Neural cell (in vitro differentiated cells): Measurements from ENCODE around the gene FZD10. TPM values are rescaled to one million over a fixed set of nuclear protein-coding genes. Genes with fewer than 3 reads are reported as not detected.

Experiments used
- H2AFZ ChIP-seq: fragments of 200-600, 300-800 bp; sonication (generic), shearing (Covaris generic); 2 replicates; pipeline ENCODE4 v1.6.0; 2014; ENCODE audit warnings: low read depth, mild to moderate bottlenecking, antibody characterized with exemption, low read length, moderate library complexity
- H3F3A ChIP-seq: fragments of 200-600 bp; shearing (Covaris generic); 2 replicates; pipeline ENCODE4 v1.6.1; 2016; ENCODE audit warnings: mild to moderate bottlenecking, moderate library complexity, mixed read lengths, antibody characterized with exemption, low read length; ENCODE audit not compliant: insufficient read depth, poor library complexity, severe bottlenecking
- H3K27ac ChIP-seq: fragments of 200-600, 300-800 bp; sonication (generic), shearing (Covaris generic); 2 replicates; pipeline ENCODE4 v1.5.1; 2014; ENCODE audit warnings: mild to moderate bottlenecking, low read length, moderate library complexity
- H3K27me3 ChIP-seq: fragments of 300-800, 200-600 bp; sonication (generic), shearing (Covaris generic); 2 replicates; pipeline ENCODE4 v1.6.0; 2014; ENCODE audit warnings: mild to moderate bottlenecking, low read depth, low read length, moderate library complexity; ENCODE audit not compliant: insufficient read depth
- H3K36me3 ChIP-seq: fragments of 300-800, 200-600 bp; sonication (generic), shearing (Covaris generic); 2 replicates; pipeline ENCODE4 v1.5.1; 2014; ENCODE audit warnings: mild to moderate bottlenecking, antibody characterized with exemption, low read length, moderate library complexity; ENCODE audit not compliant: insufficient read depth
- H3K4me2 ChIP-seq: fragments of 300-800, 200-600 bp; sonication (generic), shearing (Covaris generic); 2 replicates; pipeline ENCODE4 v1.6.0; 2014; ENCODE audit warnings: mild to moderate bottlenecking, low read length
- H3K4me3 ChIP-seq: fragments of 300-800, 200-600 bp; sonication (generic), shearing (Covaris generic); 2 replicates; pipeline ENCODE4 v1.5.1; 2014; ENCODE audit warnings: mild to moderate bottlenecking, low read length, moderate library complexity
- H3K79me2 ChIP-seq: fragments of 200-600 bp; shearing (Covaris generic); replicated peaks from 2 replicates; pipeline ENCODE4 v1.6.0; 2014; ENCODE audit warnings: mild to moderate bottlenecking, low read length, moderate library complexity; ENCODE audit not compliant: insufficient read depth
- H3K9ac ChIP-seq: fragments of 300-800, 200-600 bp; sonication (generic), shearing (Covaris generic); 2 replicates; pipeline ENCODE4 v1.6.1; 2016; ENCODE audit warnings: mild to moderate bottlenecking, low read length, mixed read lengths
- H3K9me2 ChIP-seq: fragments of 200-600 bp; shearing (Covaris generic); 2 replicates; pipeline ENCODE4 v1.6.1; 2016; ENCODE audit warnings: mild to moderate bottlenecking, low read length, mixed read lengths; ENCODE audit not compliant: insufficient read depth
- H3K9me3 ChIP-seq: fragments of 200-600, 300-800 bp; sonication (generic), shearing (Covaris generic); 2 replicates; pipeline ENCODE4 v1.6.1; 2016; ENCODE audit warnings: mild to moderate bottlenecking, mixed run types, low read length, moderate library complexity, mixed read lengths
- H4K20me1 ChIP-seq: fragments of 200-600 bp; shearing (Covaris generic); 2 replicates; pipeline ENCODE4 v1.6.1; 2016; ENCODE audit warnings: mild to moderate bottlenecking, mixed run types; ENCODE audit not compliant: insufficient read depth
- CTCF ChIP-seq: fragments of 450-650 bp; IDR thresholded peaks from 2 replicates; pipeline ENCODE4 v1.5.1; 2014; ENCODE audit warnings: antibody characterized with exemption, mild to moderate bottlenecking, moderate library complexity; ENCODE audit not compliant: poor library complexity, severe bottlenecking
- EP300 ChIP-seq: fragments of 450-650 bp; conservative IDR thresholded peaks from 2 replicates; pipeline ENCODE4 v1.6.1; 2014; ENCODE audit warnings: antibody characterized with exemption, mild to moderate bottlenecking, moderate library complexity; ENCODE audit not compliant: poor library complexity, severe bottlenecking
- EZH2 ChIP-seq: fragments of 200-600, 300-800 bp; shearing (Covaris generic), sonication (generic); IDR thresholded peaks from 2 replicates; pipeline ENCODE4 v1.6.1; 2014; ENCODE audit warnings: antibody characterized with exemption, low read length, borderline replicate concordance, mild to moderate bottlenecking; ENCODE audit not compliant: insufficient read depth, poor library complexity, severe bottlenecking
- MXI1 ChIP-seq: fragments of 450-650 bp; conservative IDR thresholded peaks from 2 replicates; pipeline ENCODE4 v1.6.1; 2014; ENCODE audit warnings: antibody characterized with exemption, mild to moderate bottlenecking; ENCODE audit not compliant: poor library complexity, severe bottlenecking
- POLR2AphosphoS5 ChIP-seq: IDR thresholded peaks from 2 replicates; pipeline ENCODE4 v1.6.1; 2012
- RAD21 ChIP-seq: fragments of 450-650 bp; conservative IDR thresholded peaks from 2 replicates; pipeline ENCODE4 v1.6.1; 2014; ENCODE audit warnings: antibody characterized with exemption, mild to moderate bottlenecking, moderate library complexity
- REST ChIP-seq: IDR thresholded peaks from 2 replicates; pipeline ENCODE4 v1.6.1; 2012; ENCODE audit warnings: borderline replicate concordance
- SMC3 ChIP-seq: fragments of 450-650 bp; conservative IDR thresholded peaks from 2 replicates; pipeline ENCODE4 v1.6.1; 2014; ENCODE audit warnings: antibody characterized with exemption, mild to moderate bottlenecking, moderate library complexity; ENCODE audit not compliant: poor library complexity
- TAF1 ChIP-seq: IDR thresholded peaks from 2 replicates; pipeline ENCODE4 v1.6.1; 2012; ENCODE audit warnings: low read depth
- polyA minus RNA-seq: library from RNA; depleted of rRNA, polyadenylated mRNA; stranded (reverse); fragments of >200 nt; gene quantifications from 2 replicates; pipeline ENCODE4 v1.2.3, GENCODE V29; 2014
- polyA plus RNA-seq: library from polyadenylated mRNA; depleted of rRNA; stranded (reverse); fragments of >200 nt; gene quantifications from 2 replicates; pipeline ENCODE4 v1.2.3, GENCODE V29; 2014

The FZD10 gene
- not detected in 2 replicates for polyA plus RNA-seq
- polyA minus RNA-seq = not detected in 2 replicates

GRCh38 chr12:130162267-130162666 lies at the start of gene FZD10:
TSS of gene FZD10 (plus strand) at chr12:130162464. CDS start at chr12:130162943, 479 bp downstream.
- H3K79me2 ChIP-seq = no peaks in the 10 kb centered on the region
- peaks cover 97% of the 10 kb centered on the region for H3K27me3 ChIP-seq
- H3K4me2 ChIP-seq = peak within 1 kb of the TSS; percentile 55
- no peaks in the 10 kb centered on the region for H4K20me1 ChIP-seq
- H2AFZ ChIP-seq = no peak within 1 kb of the TSS
- H3F3A ChIP-seq = no peaks in the 10 kb centered on the region
- H3K4me3 ChIP-seq = peak within 1 kb of the TSS; percentile 62
- peaks cover 4% of the 10 kb centered on the region for H3K9me3 ChIP-seq
- no peaks in the 10 kb centered on the region for H3K9me2 ChIP-seq
- H3K9ac ChIP-seq = no peak within 1 kb of the TSS
- TF ChIP-seq EP300 (no peak), TAF1 (no peak), MXI1 (no peak), SMC3 (no peak), CTCF (no peak), EZH2 (no peak), RAD21 (no peak), REST (no peak), POLR2AphosphoS5 (no peak)
- no peak within 1 kb of the TSS for H3K27ac ChIP-seq
- H3K36me3 ChIP-seq = no peaks in the 10 kb centered on the region

GRCh38 chr12:130114952-130115351 lies 47.3 kb upstream of the FZD10 start:
- H3K9me2 ChIP-seq = no peaks in the 10 kb centered on the region
- no peaks in the 10 kb centered on the region for H3K79me2 ChIP-seq
- H3K9me3 ChIP-seq = no peaks in the 10 kb centered on the region
- no peak for TF ChIP-seq EZH2
- TF ChIP-seq EP300 = no peak
- no peak for TF ChIP-seq SMC3
- no peak for TF ChIP-seq POLR2AphosphoS5
- no peak for TF ChIP-seq MXI1
- TF ChIP-seq CTCF = no peak
- no peak for TF ChIP-seq REST
- TF ChIP-seq RAD21 = no peak
- no peak for TF ChIP-seq TAF1
- H3K9ac ChIP-seq = no peak overlapping the region
- H3K27ac ChIP-seq = no peak overlapping the region
- H2AFZ ChIP-seq = no peak overlapping the region
- no peaks in the 10 kb centered on the region for H3K27me3 ChIP-seq
- no peaks in the 10 kb centered on the region for H3F3A ChIP-seq
- no peaks in the 10 kb centered on the region for H4K20me1 ChIP-seq
- H3K36me3 ChIP-seq = no peaks in the 10 kb centered on the region
- H3K4me3 ChIP-seq = no peak overlapping the region
- H3K4me2 ChIP-seq = no peak overlapping the region
